Stimulated activated CD4-positive, alpha-beta T cell treated with anti-CD3 and anti-CD28 coated beads, TNF-alpha, amount 100 ng/mL, for 4 hours (primary cell): ENCODE results near the gene SLF2.

ENCODE experiments used
- DNase-seq, 3 experiments: peaks; one replicate each; pipeline ENCODE4 v3.0.0-alpha.2; 2020; ENCODE audit warnings: low read depth in 3 of 3

SLF2 gene

DNA sequence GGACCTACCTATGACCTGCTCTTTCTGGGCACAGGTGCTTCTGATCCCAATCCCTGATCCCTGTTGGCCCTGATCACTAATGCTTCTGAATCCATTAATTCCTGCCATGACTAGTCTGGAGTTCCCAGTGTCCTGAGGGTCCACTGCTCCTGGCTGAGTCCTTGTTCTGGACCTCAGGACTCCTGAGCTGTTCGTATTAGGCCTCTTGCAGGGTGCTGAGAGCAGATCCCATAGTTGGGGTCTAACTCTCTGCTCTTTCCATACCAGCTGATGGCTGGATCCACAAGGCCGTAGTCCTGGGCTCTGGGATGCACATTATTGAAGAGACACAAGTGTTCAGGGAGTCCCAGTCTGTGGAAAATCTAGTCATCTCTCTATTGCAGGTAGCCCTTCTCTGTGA, 67.5 kb downstream of the SLF2 start:
- DNase-seq = no peak

DNA sequence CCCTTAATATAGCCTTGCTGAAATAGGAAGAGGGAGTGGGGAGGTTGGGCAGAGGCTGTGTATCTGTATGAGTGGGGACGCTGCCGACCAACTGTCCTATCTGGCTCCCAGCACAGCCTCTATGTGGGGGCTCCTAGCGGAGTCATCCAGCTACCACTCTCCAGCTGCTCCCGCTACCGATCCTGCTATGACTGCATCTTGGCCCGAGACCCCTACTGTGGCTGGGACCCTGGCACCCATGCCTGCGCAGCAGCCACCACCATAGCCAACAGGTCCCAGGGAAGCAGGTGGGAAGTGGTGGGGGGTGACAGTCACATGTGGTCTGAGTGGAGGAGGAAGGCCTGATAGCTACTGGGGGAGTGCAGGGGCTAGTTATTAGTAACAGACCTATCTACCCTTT, 67.9 kb downstream of the SLF2 start:
- no peak for DNase-seq

DNA sequence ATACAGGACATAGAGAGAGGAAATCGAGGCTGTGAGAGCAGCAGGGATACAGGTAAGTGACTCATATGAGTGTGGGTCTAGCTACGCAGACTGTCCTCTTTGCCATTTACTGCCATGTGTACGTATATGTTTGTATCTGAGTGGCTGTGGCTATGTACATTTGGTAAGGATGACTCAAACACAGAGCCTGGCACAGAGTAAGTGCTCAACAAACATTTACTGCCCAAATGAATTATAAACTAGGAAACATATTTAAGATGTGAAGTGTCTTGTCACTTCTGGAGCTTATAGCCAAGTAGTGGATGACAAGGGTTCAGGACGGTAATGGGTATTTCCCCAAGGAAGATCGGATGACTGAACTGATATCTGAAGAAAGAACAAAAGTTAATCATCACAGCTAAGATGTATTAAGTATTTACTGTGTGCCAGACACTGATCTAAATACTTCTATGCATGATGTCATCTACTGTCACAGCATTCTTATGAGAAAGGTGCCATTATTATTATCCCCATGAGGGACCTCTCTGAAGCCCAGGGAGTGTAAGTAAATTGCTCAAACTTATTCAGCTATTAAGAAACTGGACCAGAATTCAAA, 68.5 kb downstream of the SLF2 start:
- no peak for DNase-seq

DNA sequence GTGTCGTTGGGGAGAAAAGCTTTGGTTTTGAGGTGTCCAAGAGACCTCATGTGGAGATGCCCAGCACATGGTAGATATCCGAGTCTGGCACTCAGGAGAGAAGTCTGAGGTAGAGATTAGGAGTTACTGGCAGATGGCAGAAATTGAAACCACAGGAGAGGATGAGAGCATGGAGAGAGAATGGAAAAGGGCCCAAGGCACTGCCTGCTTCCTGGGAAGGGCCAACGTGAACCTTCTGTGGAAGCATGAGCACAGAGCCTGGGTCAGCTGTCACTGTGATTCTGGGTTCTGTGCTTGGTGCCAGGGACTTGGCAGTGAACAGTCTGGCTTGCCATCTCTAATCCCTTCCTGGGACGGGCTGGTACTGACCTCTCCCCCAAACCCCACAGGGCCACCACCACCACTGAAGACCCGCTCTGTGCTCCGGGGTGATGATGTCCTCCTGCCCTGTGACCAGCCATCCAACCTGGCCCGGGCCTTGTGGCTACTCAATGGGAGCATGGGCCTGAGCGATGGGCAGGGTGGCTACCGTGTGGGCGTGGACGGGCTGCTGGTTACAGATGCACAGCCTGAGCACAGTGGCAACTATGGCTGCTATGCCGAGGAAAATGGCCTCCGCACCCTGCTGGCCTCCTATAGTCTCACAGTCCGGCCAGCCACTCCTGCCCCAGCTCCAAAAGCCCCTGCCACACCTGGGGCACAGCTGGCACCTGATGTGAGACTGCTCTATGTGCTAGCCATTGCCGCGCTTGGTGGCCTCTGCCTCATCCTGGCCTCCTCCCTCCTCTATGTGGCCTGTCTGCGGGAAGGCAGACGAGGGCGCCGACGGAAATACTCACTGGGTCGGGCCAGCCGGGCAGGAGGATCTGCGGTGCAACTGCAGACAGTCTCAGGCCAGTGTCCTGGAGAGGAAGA, 70.4 kb downstream of the SLF2 start:
- DNase-seq = no peak

DNA sequence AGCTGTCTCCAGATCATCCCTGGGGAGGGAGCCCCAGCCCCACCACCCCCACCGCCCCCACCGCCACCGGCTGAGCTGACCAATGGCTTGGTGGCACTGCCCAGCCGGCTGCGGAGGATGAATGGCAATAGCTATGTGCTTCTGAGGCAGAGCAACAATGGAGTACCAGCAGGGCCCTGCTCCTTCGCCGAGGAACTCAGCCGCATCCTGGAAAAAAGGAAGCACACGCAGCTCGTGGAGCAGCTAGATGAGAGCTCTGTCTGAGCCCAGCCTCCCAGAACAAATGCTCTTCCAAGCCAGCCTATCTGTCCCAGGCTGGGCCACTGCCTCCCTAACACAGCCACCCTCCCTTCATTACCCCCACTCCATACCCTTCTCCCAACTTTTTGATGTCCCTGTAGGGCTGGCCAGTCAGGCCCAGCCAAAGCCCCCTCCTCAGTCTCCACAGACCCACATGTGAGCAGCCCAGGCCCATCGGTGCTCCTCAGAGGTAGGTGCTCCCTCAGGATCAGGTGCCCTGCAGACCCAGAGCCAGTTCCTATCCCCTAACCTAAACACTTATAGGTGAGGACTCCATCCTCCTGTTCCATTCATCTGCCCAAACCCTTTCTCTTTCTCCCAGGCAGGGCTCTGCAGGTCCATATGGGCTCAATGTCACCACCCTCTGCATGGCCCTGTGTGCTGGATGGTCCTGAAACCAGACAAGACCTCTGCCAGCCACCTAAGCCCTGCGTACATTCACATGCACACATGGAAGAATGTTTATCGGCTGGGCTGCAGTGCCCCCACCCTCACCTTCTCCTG, 71.3 kb downstream of the SLF2 start:
- DNase-seq = no peak

DNA sequence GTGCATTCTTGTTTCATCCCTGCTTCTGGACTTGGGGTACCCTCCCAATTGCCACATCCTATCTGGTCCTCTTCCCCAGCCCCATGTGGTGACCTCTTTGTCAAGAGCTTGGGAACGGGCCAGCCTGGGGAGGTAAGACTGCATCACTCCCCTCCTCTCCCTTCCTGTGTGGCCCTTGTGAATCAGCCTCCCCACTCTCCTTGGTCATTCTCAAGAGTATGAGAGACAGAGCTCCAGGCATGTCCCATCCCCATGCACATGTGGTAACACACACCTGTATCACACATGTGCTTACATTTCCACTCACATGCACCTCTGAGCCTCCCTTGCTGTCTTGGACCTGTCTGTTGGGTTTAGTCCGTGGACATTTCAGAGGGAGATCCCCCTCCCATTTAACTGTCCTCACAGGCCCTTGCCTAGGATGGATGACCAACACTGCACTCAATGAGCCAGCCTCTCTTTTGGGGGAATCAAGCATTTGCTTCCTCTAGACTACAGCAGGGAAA, 72.0 kb downstream of the SLF2 start:
- no peak for DNase-seq

DNA sequence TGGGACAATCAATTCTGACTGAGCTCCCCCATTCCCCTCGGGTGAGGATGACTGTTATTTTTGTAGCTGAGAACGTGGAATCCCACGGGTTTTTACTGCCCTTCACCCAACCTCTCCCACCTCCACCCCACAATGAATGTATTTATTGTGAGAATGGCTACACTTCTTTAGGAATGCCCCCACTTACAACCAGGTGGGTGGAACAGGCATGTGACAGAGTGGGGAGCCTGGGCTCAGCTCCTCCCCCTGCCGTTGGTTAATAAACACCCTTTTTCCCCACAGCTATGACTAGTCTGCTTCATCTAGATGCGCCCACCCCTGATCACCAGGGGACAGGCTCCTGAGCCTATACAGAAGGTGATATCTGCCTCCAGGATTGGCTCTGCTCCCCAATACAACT, 72.6 kb downstream of the SLF2 start:
- DNase-seq = no peak

DNA sequence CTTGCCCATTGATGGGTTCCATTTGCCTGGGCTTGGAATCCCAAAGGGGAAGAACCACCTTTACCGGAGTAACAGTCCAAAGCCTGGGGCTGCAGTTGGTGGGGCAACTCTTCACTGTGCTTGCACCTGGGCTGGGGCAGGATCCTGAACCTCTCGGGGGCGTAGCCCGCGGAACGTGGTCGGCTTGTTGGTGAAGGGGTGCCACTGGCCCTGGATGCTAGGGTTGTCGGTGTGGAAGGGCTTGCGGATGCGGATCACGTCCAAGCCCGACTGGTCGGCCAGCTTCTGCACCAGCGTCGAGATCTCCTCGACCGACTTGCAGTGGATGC, 73.8 kb downstream of the SLF2 start:
- no peak for DNase-seq

DNA sequence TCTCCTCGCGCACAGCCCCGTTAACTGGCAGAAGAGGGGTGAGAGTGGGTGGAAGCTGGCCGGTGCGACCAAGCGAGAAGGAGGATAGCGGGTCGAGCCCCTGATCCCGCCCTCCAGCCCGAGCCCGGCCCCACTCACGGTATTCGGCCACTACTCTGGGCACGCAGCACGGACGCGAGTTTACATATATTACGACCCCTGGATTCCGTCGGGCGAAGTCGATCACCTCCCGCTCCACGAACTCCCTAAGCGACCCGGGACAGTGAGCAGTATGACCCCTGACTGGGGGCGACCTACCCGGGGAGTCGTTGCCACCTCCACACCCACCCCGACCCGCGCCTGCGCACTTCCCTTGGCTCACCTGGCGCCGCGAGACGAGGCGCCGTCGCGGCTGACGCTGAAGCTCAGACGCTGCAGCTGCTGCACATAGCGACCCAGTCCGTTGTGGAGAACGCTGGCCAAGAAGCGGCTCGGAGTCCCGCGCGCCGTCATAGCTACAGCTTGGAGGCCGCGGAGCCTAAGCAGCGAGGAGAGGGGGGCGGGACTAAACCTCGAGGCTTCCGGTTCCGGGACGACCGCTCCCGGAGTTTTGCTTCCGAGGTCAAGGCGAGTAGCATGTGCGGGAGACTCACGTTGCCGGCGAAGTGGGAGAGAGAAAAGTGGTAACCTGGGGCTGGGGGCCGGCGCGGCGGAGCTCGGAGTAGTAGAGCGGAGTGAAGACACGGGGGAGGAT, 74.4 kb downstream of the SLF2 start, which contains the start of the genes MRPL43 and TWNK:
TSS of gene MRPL43 (minus strand) at position 546 of the 733 bp plus-strand sequence. CDS start at position 492, 54 bp downstream.
TSS of gene TWNK (plus strand) at position 592 of the 733 bp plus-strand sequence. CDS start 668 bp downstream, outside the sequence.
- DNase-seq = peak; percentile 73 to 76 (median 74)

DNA sequence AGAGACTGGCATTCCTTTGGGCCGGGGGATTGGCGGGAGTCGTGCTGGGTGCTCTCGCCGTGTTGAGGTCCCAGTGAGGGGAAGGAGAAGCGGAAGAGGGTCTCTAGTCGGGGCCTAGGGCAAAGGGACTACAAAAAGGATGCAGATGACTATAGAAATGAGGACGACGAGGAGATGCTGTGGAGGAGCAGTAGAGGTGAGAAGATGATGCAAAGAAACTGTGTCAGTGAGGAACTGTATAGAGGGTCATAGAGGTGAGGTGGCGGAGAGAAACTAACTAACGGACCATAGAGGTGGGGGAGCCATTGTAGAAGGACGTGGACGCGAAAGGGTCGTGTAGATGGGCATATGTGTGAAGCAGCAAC, 74.9 kb downstream of the SLF2 start:
- DNase-seq = no peak

DNA sequence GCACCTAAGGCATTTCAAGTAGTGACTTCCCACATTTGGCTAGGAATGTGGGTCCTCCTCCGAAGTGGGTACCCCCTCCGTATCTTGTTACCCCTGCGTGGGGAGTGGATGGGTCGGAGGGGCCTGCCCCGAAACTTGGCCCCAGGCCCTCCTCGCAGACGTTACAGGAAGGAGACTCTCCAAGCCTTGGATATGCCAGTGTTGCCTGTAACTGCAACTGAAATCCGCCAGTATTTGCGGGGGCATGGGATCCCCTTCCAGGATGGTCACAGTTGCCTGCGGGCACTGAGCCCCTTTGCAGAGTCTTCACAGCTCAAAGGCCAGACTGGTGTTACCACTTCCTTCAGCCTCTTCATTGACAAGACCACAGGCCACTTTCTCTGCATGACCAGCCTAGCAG, 75.4 kb downstream of the SLF2 start:
- no peak for DNase-seq

DNA sequence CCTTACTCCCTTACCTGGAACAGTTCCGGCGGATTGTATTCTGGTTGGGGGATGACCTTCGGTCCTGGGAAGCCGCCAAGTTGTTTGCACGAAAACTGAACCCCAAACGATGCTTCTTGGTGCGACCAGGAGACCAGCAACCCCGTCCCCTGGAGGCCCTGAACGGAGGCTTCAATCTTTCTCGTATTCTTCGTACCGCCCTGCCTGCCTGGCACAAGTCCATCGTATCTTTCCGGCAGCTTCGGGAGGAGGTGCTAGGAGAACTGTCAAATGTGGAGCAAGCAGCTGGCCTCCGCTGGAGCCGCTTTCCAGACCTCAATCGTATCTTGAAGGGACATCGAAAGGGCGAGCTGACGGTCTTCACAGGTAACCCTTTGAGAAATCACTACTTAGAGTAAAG, 76.3 kb downstream of the SLF2 start:
- no peak for DNase-seq

DNA sequence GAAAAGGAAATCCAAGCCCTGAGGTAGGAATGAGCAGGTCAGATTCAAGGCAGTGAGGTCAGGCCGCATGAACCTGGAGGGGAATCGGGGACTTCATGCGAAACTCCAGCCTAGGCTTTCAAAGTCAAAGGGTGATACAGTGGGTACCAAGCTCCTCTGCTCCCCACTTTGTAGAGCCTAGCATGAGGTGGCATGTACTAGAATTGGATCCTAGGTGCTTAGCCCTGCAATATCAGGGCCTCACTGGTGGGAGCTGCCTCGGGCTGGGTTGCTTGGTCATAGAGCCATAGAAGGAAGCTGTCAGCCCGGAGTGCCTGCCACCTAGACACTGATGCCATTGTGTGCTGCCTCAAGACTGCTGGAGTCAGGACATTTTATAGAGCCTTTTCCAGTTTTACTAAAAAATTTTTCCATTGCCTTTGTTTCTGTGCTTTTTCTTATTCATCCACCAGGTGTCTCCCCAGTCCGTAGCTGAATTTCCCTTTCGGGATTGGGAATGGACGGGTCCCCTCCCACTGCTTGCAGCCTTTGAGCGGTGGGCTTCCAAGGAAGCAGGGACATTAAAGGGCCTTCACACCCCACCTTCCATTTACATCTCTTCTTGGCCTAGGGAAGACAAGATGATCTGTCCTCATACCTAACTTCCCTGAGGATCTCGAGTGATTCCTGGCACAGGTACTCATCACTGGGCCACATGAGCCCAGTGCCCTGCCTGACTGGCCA, 81.4 kb downstream of the SLF2 start:
- DNase-seq = no peak

DNA sequence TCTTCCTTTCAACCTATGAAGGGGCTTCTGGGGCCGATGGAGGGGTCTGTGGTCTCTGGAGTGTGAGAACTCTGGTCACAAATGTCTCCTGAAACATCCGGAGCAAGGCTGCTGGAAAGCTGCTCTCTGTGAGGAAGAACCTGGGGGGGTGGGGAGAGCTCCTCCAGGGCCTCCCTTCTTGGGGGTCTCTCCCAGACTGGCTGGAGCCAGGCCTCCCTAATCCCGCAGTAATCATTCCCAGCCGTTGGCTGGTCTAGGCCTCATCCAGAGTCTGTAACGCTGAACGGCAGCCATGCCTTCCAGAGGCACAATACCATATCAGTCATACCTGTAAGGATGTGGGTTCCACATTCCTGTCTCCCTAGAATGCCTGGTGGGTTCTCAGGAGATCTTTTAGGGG, 82.4 kb downstream of the SLF2 start:
- no peak for DNase-seq

DNA sequence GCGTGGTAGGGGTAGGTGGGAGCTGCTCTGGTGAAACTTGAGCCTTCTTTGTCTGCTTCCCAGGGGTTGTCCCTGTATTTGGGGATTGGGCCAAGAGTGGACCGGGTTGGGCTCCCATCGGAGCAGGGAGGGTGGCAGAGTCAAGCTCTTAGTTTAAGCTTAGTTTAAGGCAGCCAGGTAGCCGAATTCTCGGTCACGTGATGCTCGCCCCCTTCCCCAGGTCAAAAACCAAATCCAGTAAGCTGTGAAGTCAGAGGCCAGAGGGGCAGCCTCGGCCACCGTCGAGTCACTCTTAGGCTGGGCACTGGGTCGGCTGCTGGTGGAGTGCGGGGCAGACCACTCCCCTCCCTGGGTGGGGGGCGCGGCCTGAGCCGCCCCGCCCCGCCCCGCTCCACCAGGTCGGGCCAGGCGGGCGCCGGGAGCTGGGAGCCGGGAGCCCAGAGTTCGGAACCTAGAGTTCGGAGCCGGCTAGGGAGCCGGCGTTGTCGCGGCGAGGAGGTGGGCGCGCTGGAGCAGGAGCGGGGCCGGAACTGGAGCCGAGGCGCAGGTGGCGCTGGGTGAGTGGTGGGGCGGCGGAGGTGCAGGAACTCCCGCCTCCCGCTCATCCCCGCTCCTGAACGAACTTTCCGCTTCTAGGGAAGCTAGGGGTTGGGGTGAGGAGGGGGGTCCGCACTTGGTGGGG, 84.1 kb downstream of the SLF2 start:
- peak in 2 of 3 experiments; percentile 24 to 26 for DNase-seq

DNA sequence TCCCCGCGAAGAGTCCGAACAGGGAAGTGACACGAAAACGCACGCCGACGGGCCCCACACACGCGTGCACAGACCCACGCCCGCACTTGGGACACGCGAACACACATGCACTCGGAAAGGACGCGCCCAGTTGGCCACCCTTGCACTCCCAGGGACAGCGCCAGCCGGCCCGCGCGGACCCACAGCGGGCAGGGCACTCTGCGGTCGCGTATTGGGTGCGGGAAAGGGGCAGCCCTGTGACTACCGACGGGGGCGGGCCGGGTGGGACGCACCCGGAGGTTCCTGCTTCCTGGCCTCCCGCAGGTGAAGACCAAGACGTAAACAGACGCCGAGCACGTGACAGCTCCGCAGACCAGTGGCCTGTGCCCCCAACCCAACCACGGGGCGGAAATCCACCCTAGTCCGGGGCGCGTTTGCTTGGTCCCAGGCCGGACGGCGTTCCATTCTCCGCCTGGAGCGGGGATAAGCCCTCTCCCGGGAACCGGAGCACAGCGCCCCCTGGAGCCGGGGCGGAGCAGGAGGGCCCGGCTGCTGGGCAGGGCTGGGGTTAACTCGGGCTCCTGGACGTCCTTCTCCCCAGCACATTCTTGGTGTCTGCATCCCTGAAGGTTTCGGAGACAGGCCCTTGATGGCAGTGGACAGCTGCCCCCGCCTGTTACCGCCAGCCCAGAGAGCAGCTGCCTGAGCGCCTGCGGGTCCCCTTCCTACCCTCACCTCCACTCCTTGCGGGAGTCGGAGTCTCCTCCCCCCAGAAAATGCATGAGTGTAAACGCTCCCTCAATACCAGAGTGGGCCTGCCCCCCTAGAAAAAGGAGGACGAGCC, 84.8 kb downstream of the SLF2 start:
- peak; percentile 45 to 58 (median 50) for DNase-seq

DNA sequence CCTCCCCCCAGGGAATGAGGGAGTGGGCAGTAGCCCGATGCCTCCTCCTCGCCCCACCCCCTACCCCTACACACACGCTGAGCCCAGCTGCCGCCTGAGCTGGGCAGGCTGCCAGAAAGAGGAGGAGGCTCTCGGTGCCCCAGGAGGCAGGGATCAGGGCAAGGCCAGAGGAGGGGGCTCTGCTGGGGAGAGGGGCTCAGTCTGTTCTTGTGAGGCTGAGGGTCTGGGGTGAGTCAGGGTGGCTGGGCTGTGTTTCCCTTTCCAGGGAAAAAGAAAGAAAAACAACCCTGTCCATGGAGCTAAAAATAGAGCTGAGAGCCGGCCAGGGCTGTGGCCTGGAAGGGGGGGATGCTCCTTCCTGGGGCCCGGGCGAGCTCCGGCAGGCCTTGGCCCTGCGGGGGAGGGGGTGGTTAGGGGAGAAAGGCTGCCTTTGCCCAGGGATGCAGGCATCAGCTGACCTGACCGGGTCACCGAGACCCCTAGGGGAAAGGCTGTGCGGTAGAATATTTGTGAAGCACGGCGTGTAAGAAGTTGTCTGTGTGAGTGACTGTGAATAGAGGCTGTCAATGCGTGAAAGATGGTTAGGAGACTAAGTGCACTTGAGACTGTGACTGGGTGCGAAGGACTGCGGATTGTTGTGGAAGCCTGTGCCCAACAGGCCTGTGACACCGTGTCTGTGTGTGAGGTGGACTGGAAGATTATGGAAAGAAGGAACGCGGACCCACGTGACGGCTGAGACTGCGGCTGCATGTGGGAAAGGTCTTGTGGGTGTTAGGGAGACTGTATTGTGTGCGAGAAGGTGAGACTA, 85.6 kb downstream of the SLF2 start:
- DNase-seq = peak; percentile 38 to 49 (median 48)

DNA sequence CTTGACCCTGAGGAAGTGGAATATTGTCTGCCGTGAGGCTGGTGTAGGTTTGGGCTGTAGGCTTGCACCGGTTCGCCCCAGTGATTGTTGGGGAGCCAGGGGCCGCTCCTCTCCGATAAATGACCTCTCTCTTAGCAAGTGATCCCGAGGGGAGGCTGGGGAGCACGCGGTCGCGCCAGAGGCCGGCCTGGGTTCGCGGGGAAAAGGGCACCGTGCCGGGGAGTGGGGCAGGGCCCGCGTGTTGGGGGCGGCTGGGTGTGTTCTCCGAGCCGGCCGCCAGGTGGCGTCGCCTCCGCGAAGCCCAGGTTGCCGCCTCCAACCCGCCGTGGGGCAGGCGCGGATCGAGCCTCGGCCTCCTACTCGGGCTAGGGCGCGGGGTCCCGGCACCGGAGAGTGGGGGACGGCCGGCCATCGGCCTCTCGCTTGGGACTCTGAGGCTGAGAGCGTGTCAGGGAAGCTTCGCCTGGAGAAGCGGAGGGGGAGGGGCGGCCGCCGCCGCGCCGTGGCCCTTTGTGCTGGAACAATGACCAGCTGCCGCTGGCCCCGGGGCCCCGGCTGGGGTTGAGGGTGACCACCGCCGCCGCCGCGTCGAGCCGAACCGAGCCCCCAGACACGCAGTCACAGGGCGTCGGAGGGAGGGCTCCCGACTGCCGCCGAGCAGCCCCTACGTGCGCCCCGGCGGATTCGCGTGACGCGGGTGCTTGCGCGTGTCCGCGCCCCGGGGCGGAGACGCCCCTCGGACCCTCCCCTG, 86.4 kb downstream of the SLF2 start:
- DNase-seq = peak; percentile 64 to 74 (median 66)
